WERI-Rb-1 (cell line): ENCODE measurements around the gene PSMB4.
"Not testable (repeated sequence)": the region's sequence is repeated elsewhere in the genome, so short reads cannot be mapped to it uniquely, and the experiment has no call there.

Experiments
- DNase-seq: peaks from one replicate; pipeline ENCODE4 v3.0.0-alpha.2; 2020
- H3K27ac ChIP-seq: fragments of 250-450 bp; sonication (Bioruptor Pico); 2 replicates; pipeline ENCODE4 v1.5.1; 2020; ENCODE audit warnings: mild to moderate bottlenecking, moderate library complexity
- H3K27me3 ChIP-seq: fragments of 250-450 bp; sonication (Bioruptor Pico); 2 replicates; pipeline ENCODE4 v1.5.1; 2021; ENCODE audit warnings: mild to moderate bottlenecking, low read depth, moderate library complexity; ENCODE audit not compliant: insufficient read depth, severe bottlenecking
- H3K36me3 ChIP-seq: fragments of 250-450 bp; sonication (Bioruptor Pico); 2 replicates; pipeline ENCODE4 v1.5.1; 2020; ENCODE audit warnings: mild to moderate bottlenecking, moderate library complexity
- H3K4me3 ChIP-seq: 2 replicates; pipeline ENCODE4 v1.5.1; 2011; ENCODE audit warnings: low read depth, mild to moderate bottlenecking, control low read depth, low read length
- H3K9me3 ChIP-seq: fragments of 250-450 bp; sonication (Bioruptor Pico); 2 replicates; pipeline ENCODE4 v1.5.1; 2021; ENCODE audit warnings: mild to moderate bottlenecking, moderate library complexity; ENCODE audit not compliant: severe bottlenecking
- CTCF ChIP-seq: IDR thresholded peaks from 2 replicates; pipeline ENCODE4 v1.5.1; 2011; ENCODE audit warnings: low read depth, mild to moderate bottlenecking, control low read depth, inconsistent platforms, low read length

PSMB4 gene

GRCh38 chr1:151419819-151420218 lies 20.4 kb downstream of the PSMB4 start:
- Histone ChIP-seq H3K27ac (no peak overlapping the region), H3K4me3 (no peak overlapping the region), H3K27me3 (no peaks in the 10 kb centered on the region), H3K9me3 (no peaks in the 10 kb centered on the region), H3K36me3 (peaks cover 95% of the 10 kb centered on the region)
- DNase-seq, result no peak
- no peak for TF ChIP-seq CTCF

GRCh38 chr1:151425103-151425502 lies 25.7 kb downstream of the PSMB4 start:
- peaks cover 97% of the 10 kb centered on the region for H3K36me3 ChIP-seq
- H3K4me3 ChIP-seq, result no peak overlapping the region
- H3K27ac ChIP-seq, result no peak overlapping the region
- no peaks in the 10 kb centered on the region for H3K9me3 ChIP-seq
- no peak for DNase-seq
- no peak for TF ChIP-seq CTCF
- no peaks in the 10 kb centered on the region for H3K27me3 ChIP-seq

GRCh38 chr1:151428068-151428467 lies 28.7 kb downstream of the PSMB4 start:
- H3K36me3 ChIP-seq, result peaks cover 90% of the 10 kb centered on the region
- no peak for TF ChIP-seq CTCF
- H3K4me3 ChIP-seq, result no peak overlapping the region
- no peak overlapping the region for H3K27ac ChIP-seq
- H3K27me3 ChIP-seq, result no peaks in the 10 kb centered on the region
- no peaks in the 10 kb centered on the region for H3K9me3 ChIP-seq
- no peak for DNase-seq

- not testable (repeated sequence) for H3K4me3 ChIP-seq, H3K27me3 ChIP-seq, H3K9me3 ChIP-seq, DNase-seq, H3K27ac ChIP-seq
- H3K36me3 ChIP-seq, result peaks cover 76% of the 10 kb centered on the region
Observed at GRCh38 chr1:151433827-151434226, 34.5 kb downstream of the PSMB4 start.

- no peak for DNase-seq
- Histone ChIP-seq H3K27me3 (no peaks in the 10 kb centered on the region), H3K9me3 (no peaks in the 10 kb centered on the region), H3K36me3 (peaks cover 77% of the 10 kb centered on the region), H3K27ac (no peak overlapping the region), H3K4me3 (no peak overlapping the region)
- TF ChIP-seq CTCF, result no peak
Observed at GRCh38 chr1:151435174-151435573, 35.8 kb downstream of the PSMB4 start.

- Histone ChIP-seq H3K4me3 (no peak overlapping the region), H3K27ac (no peak overlapping the region), H3K27me3 (no peaks in the 10 kb centered on the region), H3K36me3 (peaks cover 82% of the 10 kb centered on the region), H3K9me3 (no peaks in the 10 kb centered on the region)
- DNase-seq, result no peak
- no peak for TF ChIP-seq CTCF
Observed at GRCh38 chr1:151436985-151437384, 37.6 kb downstream of the PSMB4 start.

- not testable (repeated sequence) for H3K4me3 ChIP-seq, H3K27me3 ChIP-seq, H3K27ac ChIP-seq, DNase-seq, H3K9me3 ChIP-seq
- peaks cover 80% of the 10 kb centered on the region for H3K36me3 ChIP-seq
Observed at GRCh38 chr1:151437396-151437795, 38.0 kb downstream of the PSMB4 start.
